Astrocyte (in vitro differentiated cells and primary cell): ENCODE data around the gene LRMDA.

Source experiments
- EZH2 ChIP-seq: IDR thresholded peaks from 2 replicates; pipeline ENCODE4 v1.6.1; 2012; ENCODE audit warnings: mild to moderate bottlenecking, low read length, inconsistent platforms; ENCODE audit not compliant: insufficient read depth
- TF ChIP-seq, protein P1 (sequence below): IDR thresholded peaks from 2 replicates; pipeline ENCODE4 v1.5.1; 2011; ENCODE audit warnings: low read depth, mild to moderate bottlenecking, inconsistent platforms, low read length, moderate library complexity; ENCODE audit not compliant: insufficient read depth

DNA sequence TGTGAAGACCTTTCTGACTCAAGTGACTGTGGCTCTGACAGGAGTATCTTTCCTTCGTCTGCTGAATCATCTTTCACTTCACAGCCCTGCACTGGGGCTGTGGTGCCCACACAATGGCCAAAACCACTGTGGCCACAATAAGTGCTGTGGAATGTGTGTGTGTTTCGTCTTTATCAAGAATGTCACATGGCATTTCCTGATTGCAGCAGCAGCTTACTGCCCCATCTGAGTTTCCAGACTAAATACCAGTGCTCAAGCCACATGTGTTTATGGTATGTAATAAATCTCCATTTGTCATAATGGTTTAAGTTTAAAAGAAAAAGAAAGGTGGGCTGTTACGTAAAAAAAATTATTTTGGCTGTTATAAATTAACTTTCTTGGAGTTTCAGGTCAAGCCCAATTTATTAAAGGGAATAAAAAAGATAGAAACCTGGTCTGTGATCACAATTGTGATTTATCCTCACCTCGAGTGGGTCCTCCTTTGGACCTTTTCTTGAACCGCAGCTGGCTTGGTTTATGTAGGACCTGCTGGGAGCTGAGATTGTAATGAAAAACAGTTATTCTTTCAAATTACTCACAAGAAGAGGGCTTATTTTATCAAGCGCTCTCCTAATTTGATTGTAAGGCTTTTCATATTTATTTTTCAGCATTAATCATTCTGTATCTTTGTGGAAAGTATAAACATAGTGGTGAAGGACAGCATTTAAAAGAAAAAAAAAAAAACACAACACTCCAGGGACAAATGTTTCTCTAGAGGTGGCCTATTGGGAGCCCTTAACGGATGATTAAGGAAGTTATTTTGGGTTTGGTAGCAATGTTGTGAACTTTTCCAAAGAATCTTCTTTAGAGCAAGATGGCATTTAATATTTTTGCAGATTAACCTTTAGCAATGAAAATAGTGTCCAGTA is 116.2 kb downstream of the LRMDA start:
- TF ChIP-seq, protein P1, sequence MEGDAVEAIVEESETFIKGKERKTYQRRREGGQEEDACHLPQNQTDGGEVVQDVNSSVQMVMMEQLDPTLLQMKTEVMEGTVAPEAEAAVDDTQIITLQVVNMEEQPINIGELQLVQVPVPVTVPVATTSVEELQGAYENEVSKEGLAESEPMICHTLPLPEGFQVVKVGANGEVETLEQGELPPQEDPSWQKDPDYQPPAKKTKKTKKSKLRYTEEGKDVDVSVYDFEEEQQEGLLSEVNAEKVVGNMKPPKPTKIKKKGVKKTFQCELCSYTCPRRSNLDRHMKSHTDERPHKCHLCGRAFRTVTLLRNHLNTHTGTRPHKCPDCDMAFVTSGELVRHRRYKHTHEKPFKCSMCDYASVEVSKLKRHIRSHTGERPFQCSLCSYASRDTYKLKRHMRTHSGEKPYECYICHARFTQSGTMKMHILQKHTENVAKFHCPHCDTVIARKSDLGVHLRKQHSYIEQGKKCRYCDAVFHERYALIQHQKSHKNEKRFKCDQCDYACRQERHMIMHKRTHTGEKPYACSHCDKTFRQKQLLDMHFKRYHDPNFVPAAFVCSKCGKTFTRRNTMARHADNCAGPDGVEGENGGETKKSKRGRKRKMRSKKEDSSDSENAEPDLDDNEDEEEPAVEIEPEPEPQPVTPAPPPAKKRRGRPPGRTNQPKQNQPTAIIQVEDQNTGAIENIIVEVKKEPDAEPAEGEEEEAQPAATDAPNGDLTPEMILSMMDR: no peak
- no peak for TF ChIP-seq EZH2
